ENCODE data around the gene SH3GLB1.
"Not testable (repeated sequence)": the region's sequence is repeated elsewhere in the genome, so short reads cannot be mapped to it uniquely, and the experiment has no call there.

Gene SH3GLB1

GRCh38 chr1:86704458-86704971 is at the start of gene SH3GLB1:
TSS of gene SH3GLB1 (plus strand) at chr1:86704576. CDS start at chr1:86704900, 324 bp downstream.
- DNase-seq (ENCODE audit: low spot score), result peak; percentile 91

- DNase-seq (ENCODE audit: low spot score), result not testable (repeated sequence)
These were observed 46.0 kb upstream of the SH3GLB1 start for GRCh38 chr1:86658381-86658780.

GRCh38 chr1:86666368-86666767 is 38.0 kb upstream of the SH3GLB1 start:
- DNase-seq (ENCODE audit: low spot score), result no peak

- peak; percentile 25 for DNase-seq (ENCODE audit: low spot score)
These were observed 16.8 kb upstream of the SH3GLB1 start for GRCh38 chr1:86687595-86687994.

- no peak for DNase-seq (ENCODE audit: low spot score)
These were observed 11.7 kb upstream of the SH3GLB1 start for GRCh38 chr1:86692641-86693040.

- no peak for DNase-seq (ENCODE audit: low spot score)
These were observed 9.0 kb upstream of the SH3GLB1 start for GRCh38 chr1:86695400-86695799.

GRCh38 chr1:86696522-86696921 is 7.9 kb upstream of the SH3GLB1 start:
- no peak for DNase-seq (ENCODE audit: low spot score)

- no peak for DNase-seq (ENCODE audit: low spot score)
These were observed 5.2 kb upstream of the SH3GLB1 start for GRCh38 chr1:86699186-86699585.

- no peak for DNase-seq (ENCODE audit: low spot score)
These were observed 2.6 kb upstream of the SH3GLB1 start for GRCh38 chr1:86701731-86702130.

GRCh38 chr1:86702954-86703494 is 1.4 kb upstream of the SH3GLB1 start:
- not testable (repeated sequence) for DNase-seq (ENCODE audit: low spot score)

- peak; percentile 72 for DNase-seq (ENCODE audit: low spot score)
These were observed 499 bp upstream of the SH3GLB1 start for GRCh38 chr1:86703696-86704457.

- DNase-seq (ENCODE audit: low spot score), result peak; percentile 71
These were observed 742 bp downstream of the SH3GLB1 start for GRCh38 chr1:86704972-86705664.

- DNase-seq (ENCODE audit: low spot score), result no peak
These were observed 1.2 kb downstream of the SH3GLB1 start for GRCh38 chr1:86705665-86705985.

- peak; percentile 17 for DNase-seq (ENCODE audit: low spot score)
These were observed 1.8 kb downstream of the SH3GLB1 start for GRCh38 chr1:86706018-86706635.

GRCh38 chr1:86708920-86709319 is 4.5 kb downstream of the SH3GLB1 start:
- DNase-seq (ENCODE audit: low spot score), result no peak

- DNase-seq (ENCODE audit: low spot score), result no peak
These were observed 7.9 kb downstream of the SH3GLB1 start for GRCh38 chr1:86712088-86712860.

- DNase-seq (ENCODE audit: low spot score), result no peak
These were observed 9.1 kb downstream of the SH3GLB1 start for GRCh38 chr1:86713477-86713876.

GRCh38 chr1:86714159-86714558 is 9.8 kb downstream of the SH3GLB1 start:
- DNase-seq (ENCODE audit: low spot score), result no peak

- DNase-seq (ENCODE audit: low spot score), result peak; percentile 49
These were observed 10.3 kb downstream of the SH3GLB1 start for GRCh38 chr1:86714561-86715244.

- DNase-seq (ENCODE audit: low spot score), result no peak
These were observed 14.4 kb downstream of the SH3GLB1 start for GRCh38 chr1:86718786-86719185.

- no peak for DNase-seq (ENCODE audit: low spot score)
These were observed 27.0 kb downstream of the SH3GLB1 start for GRCh38 chr1:86731416-86731815.
